K562 (cell line): ENCODE results near the gene CHML. TPM values are rescaled to one million over a fixed set of nuclear protein-coding genes. Genes with fewer than 3 reads are reported as not detected.

Source experiments
- EP400 ChIP-seq: fragments of 450-650 bp; IDR thresholded peaks from 2 replicates; pipeline ENCODE4 v1.6.1; 2017; ENCODE audit warnings: antibody characterized with exemption, mild to moderate bottlenecking, moderate library complexity
- FOXM1 ChIP-seq, 2 experiments: fragments of 450-650 bp in 1 of 2; sonication (generic) in 1 of 2; formaldehyde crosslinking in 1 of 2; IDR thresholded peaks; 2 replicates each; pipeline versions ENCODE4 v1.6.1 to v1.9.0; 2017 to 2022; ENCODE audit warnings: low read depth in 2 of 2, mild to moderate bottlenecking in 2 of 2, missing genetic modification reagents in 1 of 2, moderate library complexity in 1 of 2
- GABPB2 ChIP-seq: fragments of 250-450 bp; sonication (Bioruptor Pico); conservative IDR thresholded peaks from 2 replicates; pipeline ENCODE4 v1.5.1; 2021; ENCODE audit warnings: mild to moderate bottlenecking
- HOXB6 ChIP-seq: fragments of 250-450 bp; sonication (Bioruptor Pico); IDR thresholded peaks from 2 replicates; pipeline ENCODE4 v1.5.1; 2022; ENCODE audit warnings: mild to moderate bottlenecking, borderline replicate concordance
- LEF1 ChIP-seq: fragments of 450-650 bp; IDR thresholded peaks from 2 replicates; pipeline ENCODE4 v1.6.1; 2016; ENCODE audit warnings: mild to moderate bottlenecking
- MTA2 ChIP-seq: fragments of 450-650 bp; IDR thresholded peaks from 2 replicates; pipeline ENCODE4 v1.6.1; 2016; ENCODE audit warnings: low read depth
- PHF21A ChIP-seq: fragments of 450-650 bp; IDR thresholded peaks from 2 replicates; pipeline ENCODE4 v1.6.1; 2017; ENCODE audit warnings: low read depth, borderline replicate concordance
- PHF8 ChIP-seq: fragments of 200-600 bp; sonication (generic); IDR thresholded peaks from 2 replicates; pipeline ENCODE4 v1.6.1; 2012; ENCODE audit warnings: mixed run types, mild to moderate bottlenecking, inconsistent platforms, low read length, moderate library complexity, borderline replicate concordance
- PHTF2 ChIP-seq: fragments of 250-450 bp; sonication (Bioruptor Pico); IDR thresholded peaks from 2 replicates; pipeline ENCODE4 v1.5.0; 2021; ENCODE audit warnings: mild to moderate bottlenecking
- SRSF3 ChIP-seq: fragments of 200-400 bp; formaldehyde crosslinking; IDR thresholded peaks from 2 replicates; pipeline ENCODE4 v1.6.1; 2016; ENCODE audit warnings: mild to moderate bottlenecking, low read length, moderate library complexity; ENCODE audit not compliant: insufficient read depth
- XRCC5 ChIP-seq: fragments of 200-400 bp; formaldehyde crosslinking; IDR thresholded peaks from 2 replicates; pipeline ENCODE4 v1.6.1; 2017; ENCODE audit warnings: low read depth, mild to moderate bottlenecking, low read length
- ZNF41 ChIP-seq: fragments of 250-450 bp; sonication (Bioruptor Pico); conservative IDR thresholded peaks from 2 replicates; pipeline ENCODE4 v1.4.0; 2020; ENCODE audit warnings: mild to moderate bottlenecking
- ZNF436 ChIP-seq: fragments of 250-450, 450-650 bp; sonication (Bioruptor Pico); formaldehyde crosslinking; IDR thresholded peaks from 2 replicates; pipeline ENCODE4 v1.7.0; 2020; ENCODE audit warnings: mild to moderate bottlenecking
- polyA plus RNA-seq, 8 experiments: library from polyadenylated mRNA; depleted of rRNA in 4 of 8; stranded (reverse) in 5 of 8; unstranded in 3 of 8; fragments of >200 nt; fragmentation: Nextera tagmentation in 2 of 8; fragmentation: Illumina TruSeq in 1 of 8; extraction: Ambion mirVana in 2 of 8; extraction: Trizol in 1 of 8; gene quantifications; 2 replicates each; pipeline versions ENCODE4 v1.2.1 to v1.2.3, GENCODE V29; 2011 to 2014; ENCODE audit warnings: inconsistent platforms in 1 of 8, missing spikeins in 1 of 8
- total RNA-seq, 7 experiments: library from RNA; depleted of rRNA in 6 of 7; stranded (reverse); fragments of >200 nt in 6 of 7; fragmentation: Illumina TruSeq in 2 of 7; extraction: Trizol in 2 of 7; gene quantifications; 2 replicates each; pipeline versions ENCODE4 v1.2.1 to v1.2.3, GENCODE V29; 2011 to 2021; ENCODE audit warnings: low replicate concordance in 1 of 7
- TF ChIP-seq, protein P1 (sequence below): fragments of 250-450 bp; sonication (Bioruptor Pico); IDR thresholded peaks from 2 replicates; pipeline ENCODE4 v1.4.0; 2020; ENCODE audit warnings: borderline replicate concordance
- TF ChIP-seq, protein P2 (sequence below): IDR thresholded peaks from 2 replicates; pipeline ENCODE4 v1.6.1; 2012; ENCODE audit warnings: low read depth, low read length, improper control_type of control experiment, borderline replicate concordance
- TF ChIP-seq, protein P3 (sequence below): sonication (generic); formaldehyde crosslinking; IDR thresholded peaks from 2 replicates; pipeline ENCODE4 v1.8.0; 2022; ENCODE audit warnings: mild to moderate bottlenecking, missing genetic modification reagents, borderline replicate concordance
- TF ChIP-seq, protein P4 (sequence below): fragments of 250-450 bp; sonication (Bioruptor Pico); IDR thresholded peaks from 2 replicates; pipeline ENCODE4 v1.8.0; 2022; ENCODE audit warnings: inconsistent platforms, mild to moderate bottlenecking, moderate library complexity, borderline replicate concordance
- TF ChIP-seq, protein P5 (sequence below): fragments of 250-450 bp; sonication (Bioruptor Pico); IDR thresholded peaks from 2 replicates; pipeline ENCODE4 v1.5.0; 2021
- TF ChIP-seq, protein P6 (sequence below): fragments of 450-650 bp; formaldehyde crosslinking; IDR thresholded peaks from 2 replicates; pipeline ENCODE4 v1.4.0; 2020; ENCODE audit warnings: mild to moderate bottlenecking, moderate library complexity

The CHML gene
- total and polyA plus RNA-seq, 9 of the 15 experiments (the other 6 are each of a cell fraction or from before 2014, with no cell fraction given), result 13.0 to 88.3 (median 62.8) TPM

DNA sequence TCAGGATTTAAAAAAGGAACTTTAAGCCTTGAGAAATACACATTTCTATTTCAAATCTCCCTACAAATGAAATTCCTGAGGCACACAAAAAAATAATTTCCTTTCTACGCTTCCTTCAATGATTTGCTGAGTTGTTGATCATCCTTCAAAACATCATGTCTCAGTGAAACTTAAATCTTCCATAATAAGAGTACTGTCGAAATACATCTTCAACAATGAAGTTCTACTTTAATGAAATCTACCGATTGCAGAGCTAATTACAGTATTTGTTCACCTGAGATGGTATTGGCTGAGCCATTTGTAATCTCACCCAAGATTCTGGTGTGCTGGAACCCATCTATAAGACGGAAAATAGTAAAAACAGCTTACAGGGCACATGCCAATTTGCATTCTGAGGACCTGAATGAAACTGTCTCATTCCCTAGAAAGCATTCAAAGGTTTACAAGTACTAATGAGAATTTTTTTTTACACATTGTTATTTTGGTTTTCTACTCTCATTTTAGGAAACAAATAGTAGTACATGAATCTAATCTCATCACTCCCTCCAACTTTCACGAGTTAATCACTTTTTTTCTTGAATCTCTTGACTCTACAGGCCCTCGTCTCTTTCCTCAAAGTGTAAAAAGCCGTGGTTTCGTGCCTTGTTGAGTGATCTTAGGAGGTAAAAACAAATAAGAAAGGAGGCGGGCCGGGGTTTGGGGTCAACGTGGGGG lies 1.1 kb downstream of the CHML start (continued):
- TF ChIP-seq, protein P1, sequence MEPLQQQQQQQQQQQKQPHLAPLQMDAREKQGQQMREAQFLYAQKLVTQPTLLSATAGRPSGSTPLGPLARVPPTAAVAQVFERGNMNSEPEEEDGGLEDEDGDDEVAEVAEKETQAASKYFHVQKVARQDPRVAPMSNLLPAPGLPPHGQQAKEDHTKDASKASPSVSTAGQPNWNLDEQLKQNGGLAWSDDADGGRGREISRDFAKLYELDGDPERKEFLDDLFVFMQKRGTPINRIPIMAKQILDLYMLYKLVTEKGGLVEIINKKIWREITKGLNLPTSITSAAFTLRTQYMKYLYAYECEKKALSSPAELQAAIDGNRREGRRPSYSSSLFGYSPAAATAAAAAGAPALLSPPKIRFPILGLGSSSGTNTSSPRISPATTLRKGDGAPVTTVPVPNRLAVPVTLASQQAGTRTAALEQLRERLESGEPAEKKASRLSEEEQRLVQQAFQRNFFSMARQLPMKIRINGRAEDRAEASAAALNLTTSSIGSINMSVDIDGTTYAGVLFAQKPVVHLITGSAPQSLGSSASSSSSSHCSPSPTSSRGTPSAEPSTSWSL (CRISPR knock-in tag), result no peak
- TF ChIP-seq, protein P2, sequence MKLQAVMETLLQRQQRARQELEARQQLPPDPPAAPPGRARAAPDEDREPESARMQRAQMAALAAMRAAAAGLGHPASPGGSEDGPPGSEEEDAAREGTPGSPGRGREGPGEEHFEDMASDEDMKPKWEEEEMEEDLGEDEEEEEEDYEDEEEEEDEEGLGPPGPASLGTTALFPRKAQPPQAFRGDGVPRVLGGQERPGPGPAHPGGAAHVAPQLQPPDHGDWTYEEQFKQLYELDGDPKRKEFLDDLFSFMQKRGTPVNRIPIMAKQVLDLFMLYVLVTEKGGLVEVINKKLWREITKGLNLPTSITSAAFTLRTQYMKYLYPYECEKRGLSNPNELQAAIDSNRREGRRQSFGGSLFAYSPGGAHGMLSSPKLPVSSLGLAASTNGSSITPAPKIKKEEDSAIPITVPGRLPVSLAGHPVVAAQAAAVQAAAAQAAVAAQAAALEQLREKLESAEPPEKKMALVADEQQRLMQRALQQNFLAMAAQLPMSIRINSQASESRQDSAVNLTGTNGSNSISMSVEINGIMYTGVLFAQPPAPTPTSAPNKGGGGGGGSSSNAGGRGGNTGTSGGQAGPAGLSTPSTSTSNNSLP, result no peak
- TF ChIP-seq, protein P3, sequence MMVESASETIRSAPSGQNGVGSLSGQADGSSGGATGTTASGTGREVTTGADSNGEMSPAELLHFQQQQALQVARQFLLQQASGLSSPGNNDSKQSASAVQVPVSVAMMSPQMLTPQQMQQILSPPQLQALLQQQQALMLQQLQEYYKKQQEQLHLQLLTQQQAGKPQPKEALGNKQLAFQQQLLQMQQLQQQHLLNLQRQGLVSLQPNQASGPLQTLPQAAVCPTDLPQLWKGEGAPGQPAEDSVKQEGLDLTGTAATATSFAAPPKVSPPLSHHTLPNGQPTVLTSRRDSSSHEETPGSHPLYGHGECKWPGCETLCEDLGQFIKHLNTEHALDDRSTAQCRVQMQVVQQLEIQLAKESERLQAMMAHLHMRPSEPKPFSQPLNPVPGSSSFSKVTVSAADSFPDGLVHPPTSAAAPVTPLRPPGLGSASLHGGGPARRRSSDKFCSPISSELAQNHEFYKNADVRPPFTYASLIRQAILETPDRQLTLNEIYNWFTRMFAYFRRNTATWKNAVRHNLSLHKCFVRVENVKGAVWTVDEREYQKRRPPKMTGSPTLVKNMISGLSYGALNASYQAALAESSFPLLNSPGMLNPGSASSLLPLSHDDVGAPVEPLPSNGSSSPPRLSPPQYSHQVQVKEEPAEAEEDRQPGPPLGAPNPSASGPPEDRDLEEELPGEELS (CRISPR knock-in tag), result no peak
- TF ChIP-seq LEF1 (no peak), PHF8 (no peak), ZNF41 (CRISPR knock-in tag) (no peak), GABPB2 (CRISPR knock-in tag) (no peak), FOXM1 (IDR thresholded peaks at IDR 0.05; ENCODE audit: low read depth) (no peak), FOXM1 (CRISPR knock-in tag; IDR thresholded peaks at IDR 0.05; ENCODE audit: low read depth) (no peak), PHF21A (no peak), MTA2 (no peak), PHTF2 (CRISPR knock-in tag) (no peak), ZNF436 (CRISPR knock-in tag) (no peak), SRSF3 (no peak), XRCC5 (no peak), EP400 (0 out of 2 replicates have a peak, but pooled peaks have one; percentile 31), HOXB6 (CRISPR knock-in tag) (no peak)
- TF ChIP-seq, protein P4, sequence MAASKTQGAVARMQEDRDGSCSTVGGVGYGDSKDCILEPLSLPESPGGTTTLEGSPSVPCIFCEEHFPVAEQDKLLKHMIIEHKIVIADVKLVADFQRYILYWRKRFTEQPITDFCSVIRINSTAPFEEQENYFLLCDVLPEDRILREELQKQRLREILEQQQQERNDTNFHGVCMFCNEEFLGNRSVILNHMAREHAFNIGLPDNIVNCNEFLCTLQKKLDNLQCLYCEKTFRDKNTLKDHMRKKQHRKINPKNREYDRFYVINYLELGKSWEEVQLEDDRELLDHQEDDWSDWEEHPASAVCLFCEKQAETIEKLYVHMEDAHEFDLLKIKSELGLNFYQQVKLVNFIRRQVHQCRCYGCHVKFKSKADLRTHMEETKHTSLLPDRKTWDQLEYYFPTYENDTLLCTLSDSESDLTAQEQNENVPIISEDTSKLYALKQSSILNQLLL (CRISPR knock-in tag), result no peak
- TF ChIP-seq, protein P5, sequence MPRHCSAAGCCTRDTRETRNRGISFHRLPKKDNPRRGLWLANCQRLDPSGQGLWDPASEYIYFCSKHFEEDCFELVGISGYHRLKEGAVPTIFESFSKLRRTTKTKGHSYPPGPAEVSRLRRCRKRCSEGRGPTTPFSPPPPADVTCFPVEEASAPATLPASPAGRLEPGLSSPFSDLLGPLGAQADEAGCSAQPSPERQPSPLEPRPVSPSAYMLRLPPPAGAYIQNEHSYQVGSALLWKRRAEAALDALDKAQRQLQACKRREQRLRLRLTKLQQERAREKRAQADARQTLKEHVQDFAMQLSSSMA, result no peak
- TF ChIP-seq, protein P6, sequence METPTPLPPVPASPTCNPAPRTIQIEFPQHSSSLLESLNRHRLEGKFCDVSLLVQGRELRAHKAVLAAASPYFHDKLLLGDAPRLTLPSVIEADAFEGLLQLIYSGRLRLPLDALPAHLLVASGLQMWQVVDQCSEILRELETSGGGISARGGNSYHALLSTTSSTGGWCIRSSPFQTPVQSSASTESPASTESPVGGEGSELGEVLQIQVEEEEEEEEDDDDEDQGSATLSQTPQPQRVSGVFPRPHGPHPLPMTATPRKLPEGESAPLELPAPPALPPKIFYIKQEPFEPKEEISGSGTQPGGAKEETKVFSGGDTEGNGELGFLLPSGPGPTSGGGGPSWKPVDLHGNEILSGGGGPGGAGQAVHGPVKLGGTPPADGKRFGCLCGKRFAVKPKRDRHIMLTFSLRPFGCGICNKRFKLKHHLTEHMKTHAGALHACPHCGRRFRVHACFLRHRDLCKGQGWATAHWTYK (CRISPR knock-in tag), result no peak
